Measurements from ENCODE around the gene CCL22. TPM values are rescaled to one million over a fixed set of nuclear protein-coding genes. Genes with fewer than 3 reads are reported as not detected.
A peak's percentile ranks its signal among the peaks of the same experiment; 100 is the strongest.
"Not testable (repeated sequence)": the region's sequence is repeated elsewhere in the genome, so short reads cannot be mapped to it uniquely, and the experiment has no call there.

Gene CCL22
- total RNA-seq, 4 donors from 2014 or later = 0.40 to 3.3 TPM; not detected in 2

GRCh38 chr16:57372372-57373116 is 14.0 kb downstream of the CCL22 start, which contains the start of gene CX3CL1:
Gene CX3CL1, plus strand, starts transcription at chr16:57372490. Its CDS starts 79 bp downstream, at chr16:57372569.
- Histone ChIP-seq H3K4me1 (peaks cover 0 to 22% (median 3%) of the 10 kb centered on the region in 4 donors), H3K9me3 (no peaks in the 10 kb centered on the region), H3K4me3 (peak within 1 kb of the TSS; percentile 33 to 56 (median 43)), H3K27me3 (no peaks in the 10 kb centered on the region), H3K27ac (peak within 1 kb of the TSS; percentile 62 to 80 (median 76)), H3K36me3 (no peaks in the 10 kb centered on the region)
- peak in 1 of 2 donors; percentile 31 for TF ChIP-seq POLR2A (IDR thresholded peaks at IDR 0.05)
- TF ChIP-seq, protein P1, sequence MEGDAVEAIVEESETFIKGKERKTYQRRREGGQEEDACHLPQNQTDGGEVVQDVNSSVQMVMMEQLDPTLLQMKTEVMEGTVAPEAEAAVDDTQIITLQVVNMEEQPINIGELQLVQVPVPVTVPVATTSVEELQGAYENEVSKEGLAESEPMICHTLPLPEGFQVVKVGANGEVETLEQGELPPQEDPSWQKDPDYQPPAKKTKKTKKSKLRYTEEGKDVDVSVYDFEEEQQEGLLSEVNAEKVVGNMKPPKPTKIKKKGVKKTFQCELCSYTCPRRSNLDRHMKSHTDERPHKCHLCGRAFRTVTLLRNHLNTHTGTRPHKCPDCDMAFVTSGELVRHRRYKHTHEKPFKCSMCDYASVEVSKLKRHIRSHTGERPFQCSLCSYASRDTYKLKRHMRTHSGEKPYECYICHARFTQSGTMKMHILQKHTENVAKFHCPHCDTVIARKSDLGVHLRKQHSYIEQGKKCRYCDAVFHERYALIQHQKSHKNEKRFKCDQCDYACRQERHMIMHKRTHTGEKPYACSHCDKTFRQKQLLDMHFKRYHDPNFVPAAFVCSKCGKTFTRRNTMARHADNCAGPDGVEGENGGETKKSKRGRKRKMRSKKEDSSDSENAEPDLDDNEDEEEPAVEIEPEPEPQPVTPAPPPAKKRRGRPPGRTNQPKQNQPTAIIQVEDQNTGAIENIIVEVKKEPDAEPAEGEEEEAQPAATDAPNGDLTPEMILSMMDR (IDR thresholded peaks at IDR 0.05) = peak in 2 of 6 experiments; percentile 3 to 13
- peak in 2 of 3 donors; percentile 66 to 74 for DNase-seq

GRCh38 chr16:57373117-57373947 is 14.7 kb downstream of the CCL22 start:
- H3K27me3 ChIP-seq = no peaks in the 10 kb centered on the region
- H3K27ac ChIP-seq = peak overlapping the region; percentile 62 to 80 (median 76)
- peaks cover 0 to 24% (median 5%) of the 10 kb centered on the region in 4 donors for H3K4me1 ChIP-seq
- TF ChIP-seq POLR2A (IDR thresholded peaks at IDR 0.05) = no peak
- TF ChIP-seq, protein P1 (IDR thresholded peaks at IDR 0.05) = no peak
- H3K9me3 ChIP-seq = no peaks in the 10 kb centered on the region
- H3K4me3 ChIP-seq = peak overlapping the region; percentile 33 to 56 (median 43)
- DNase-seq = no peak
- H3K36me3 ChIP-seq = no peaks in the 10 kb centered on the region

- TF ChIP-seq POLR2A (IDR thresholded peaks at IDR 0.05) = no peak
- TF ChIP-seq, protein P1 (IDR thresholded peaks at IDR 0.05) = no peak
- no peaks in the 10 kb centered on the region for H3K9me3 ChIP-seq
- peak overlapping the region; percentile 12 to 78 (median 42) for H3K27ac ChIP-seq
- H3K4me3 ChIP-seq = peak overlapping the region in 3 of 4 donors; percentile 15 to 56 (median 50)
- no peaks in the 10 kb centered on the region for H3K36me3 ChIP-seq
- H3K27me3 ChIP-seq = no peaks in the 10 kb centered on the region
- H3K4me1 ChIP-seq = peaks cover 0 to 24% (median 5%) of the 10 kb centered on the region in 4 donors
- no peak for DNase-seq
Measured at GRCh38 chr16:57374067-57374534, 15.5 kb downstream of the CCL22 start.

GRCh38 chr16:57374925-57375465 is 16.4 kb downstream of the CCL22 start:
- DNase-seq, H3K4me3 ChIP-seq, H3K27ac ChIP-seq: not testable (repeated sequence)

DNA sequence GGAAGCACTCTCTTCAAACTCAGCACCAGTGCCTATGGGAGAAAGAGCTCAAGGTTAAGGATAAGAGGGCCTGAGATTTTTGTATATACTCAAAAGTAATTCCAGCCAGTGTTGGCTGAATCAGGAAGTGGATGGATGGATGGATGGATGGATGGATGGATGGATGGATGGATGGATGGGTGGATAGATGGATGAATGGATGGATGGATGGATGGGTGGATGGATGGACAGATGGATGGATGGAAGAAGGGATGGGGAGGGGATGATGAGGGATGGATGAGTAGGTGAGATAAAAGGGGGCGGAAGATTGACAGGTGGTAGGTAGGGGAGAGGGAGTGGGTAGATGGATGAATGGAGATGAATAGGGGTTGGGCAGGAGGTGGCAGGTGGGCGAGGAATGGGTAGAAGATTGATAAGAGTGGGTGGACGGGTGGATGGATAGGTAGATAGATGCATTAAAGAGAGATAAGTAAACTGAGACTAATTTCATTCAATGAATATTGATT is 17.8 kb downstream of the CCL22 start:
- H3K27me3 ChIP-seq = no peaks in the 10 kb centered on the region
- no peak for DNase-seq
- no peak overlapping the region for H3K27ac ChIP-seq
- TF ChIP-seq, protein P1 (IDR thresholded peaks at IDR 0.05) = no peak
- no peak for TF ChIP-seq POLR2A (IDR thresholded peaks at IDR 0.05)
- no peaks in the 10 kb centered on the region for H3K9me3 ChIP-seq
- H3K4me1 ChIP-seq = peaks cover 4 to 24% (median 5%) of the 10 kb centered on the region in 4 donors
- no peaks in the 10 kb centered on the region for H3K36me3 ChIP-seq
- no peak overlapping the region for H3K4me3 ChIP-seq

More at GRCh38 chr16:57374925-57375465, 16.4 kb downstream of the CCL22 start:
- H3K36me3 ChIP-seq, H3K9me3 ChIP-seq, H3K27me3 ChIP-seq: not testable (repeated sequence)
- H3K4me1 ChIP-seq = peaks cover 0 to 24% (median 5%) of the 10 kb centered on the region in 4 donors
